Colonic mucosa (tissue), 4 donors: Measurements from ENCODE around the gene COL27A1. TPM values are rescaled to one million over a fixed set of nuclear protein-coding genes. Genes with fewer than 3 reads are reported as not detected.

ENCODE experiments used
- DNase-seq: peaks from one replicate; pipeline ENCODE4 v3.0.0-alpha.2; 2020
- H3K27ac ChIP-seq: fragments of 200-600 bp; one replicate; pipeline ENCODE4 v1.8.0; 2021
- H3K27me3 ChIP-seq: fragments of 200-600 bp; one replicate; pipeline ENCODE4 v1.8.0; 2021
- H3K36me3 ChIP-seq: fragments of 200-600 bp; one replicate; pipeline ENCODE4 v1.8.0; 2021
- H3K4me1 ChIP-seq: fragments of 200-600 bp; one replicate; pipeline ENCODE4 v1.8.0; 2021; ENCODE audit warnings: mild to moderate bottlenecking
- H3K4me3 ChIP-seq: fragments of 200-600 bp; one replicate; pipeline ENCODE4 v1.8.0; 2021
- H3K9ac ChIP-seq, 2 donors: one replicate each; pipeline ENCODE4 v1.7.0; 2013; ENCODE audit warnings: control low read depth in 2 of 2, low read depth in 2 of 2, low read length in 2 of 2
- H3K9me3 ChIP-seq: fragments of 200-600 bp; one replicate; pipeline ENCODE4 v1.8.0; 2021
- intact Hi-C: fragments of 100-400 bp; cut with DNase I; formaldehyde crosslinking; loops from one replicate; pipeline ENCODE4 v1.14.1; 2022
- total RNA-seq, 2 donors: library from RNA; stranded (reverse); fragmentation: NEBNext Ultra II Directional in 1 of 2; extraction: Animal tissue kit (Norgen Biotek cat#: 25700) in 1 of 2; gene quantifications; one replicate each; pipeline ENCODE4 v1.2.1, GENCODE V29; 2021
- TF ChIP-seq, protein P1 (sequence below): fragments of 200-600 bp; IDR thresholded peaks from one replicate; pipeline ENCODE4 v1.8.0; 2022; ENCODE audit warnings: antibody characterized with exemption, mild to moderate bottlenecking
- donor health status: healthy.
- donor health status: DM: no; HTN: no; CAD: no.
- donor health status: DM: no; HTN: no; CAD: no.

The COL27A1 gene
- total RNA-seq, 2 donors from 2014 or later = 2.9 to 4.2 TPM

GRCh38 chr9:114138552-114138971 lies 16.8 kb upstream of the COL27A1 start:
- Histone ChIP-seq H3K27ac (no peak overlapping the region), H3K36me3 (no peaks in the 10 kb centered on the region), H3K4me3 (no peak overlapping the region), H3K9ac (no peak overlapping the region), H3K9me3 (no peaks in the 10 kb centered on the region), H3K27me3 (no peaks in the 10 kb centered on the region), H3K4me1 (no peaks in the 10 kb centered on the region)
- TF ChIP-seq, protein P1, sequence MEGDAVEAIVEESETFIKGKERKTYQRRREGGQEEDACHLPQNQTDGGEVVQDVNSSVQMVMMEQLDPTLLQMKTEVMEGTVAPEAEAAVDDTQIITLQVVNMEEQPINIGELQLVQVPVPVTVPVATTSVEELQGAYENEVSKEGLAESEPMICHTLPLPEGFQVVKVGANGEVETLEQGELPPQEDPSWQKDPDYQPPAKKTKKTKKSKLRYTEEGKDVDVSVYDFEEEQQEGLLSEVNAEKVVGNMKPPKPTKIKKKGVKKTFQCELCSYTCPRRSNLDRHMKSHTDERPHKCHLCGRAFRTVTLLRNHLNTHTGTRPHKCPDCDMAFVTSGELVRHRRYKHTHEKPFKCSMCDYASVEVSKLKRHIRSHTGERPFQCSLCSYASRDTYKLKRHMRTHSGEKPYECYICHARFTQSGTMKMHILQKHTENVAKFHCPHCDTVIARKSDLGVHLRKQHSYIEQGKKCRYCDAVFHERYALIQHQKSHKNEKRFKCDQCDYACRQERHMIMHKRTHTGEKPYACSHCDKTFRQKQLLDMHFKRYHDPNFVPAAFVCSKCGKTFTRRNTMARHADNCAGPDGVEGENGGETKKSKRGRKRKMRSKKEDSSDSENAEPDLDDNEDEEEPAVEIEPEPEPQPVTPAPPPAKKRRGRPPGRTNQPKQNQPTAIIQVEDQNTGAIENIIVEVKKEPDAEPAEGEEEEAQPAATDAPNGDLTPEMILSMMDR = no peak
- DNase-seq = no peak
- intact Hi-C loops = no loop called here

DNA sequence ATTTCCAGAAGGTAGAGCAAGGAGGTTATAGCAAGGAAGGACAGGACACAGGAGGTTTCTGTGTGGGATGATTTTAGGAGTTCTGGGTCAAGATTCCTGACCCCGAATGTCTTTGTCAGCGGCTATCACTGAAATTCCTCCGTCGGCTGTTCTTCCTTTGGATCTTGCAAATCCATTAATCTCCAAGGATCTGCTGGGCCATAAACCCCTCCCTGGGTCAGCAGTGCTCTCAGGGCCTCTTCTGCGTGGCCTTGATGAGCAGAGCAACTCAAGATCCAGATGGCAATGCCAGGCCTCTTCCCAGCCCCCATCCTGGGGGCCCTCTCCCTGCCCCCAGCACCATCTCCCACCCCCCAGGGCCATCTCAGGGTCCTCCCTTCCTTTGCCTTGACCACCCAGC lies 16.3 kb upstream of the COL27A1 start:
- Histone ChIP-seq H3K9ac (no peak overlapping the region), H3K4me3 (no peak overlapping the region), H3K36me3 (no peaks in the 10 kb centered on the region), H3K9me3 (no peaks in the 10 kb centered on the region), H3K27me3 (no peaks in the 10 kb centered on the region), H3K4me1 (no peaks in the 10 kb centered on the region), H3K27ac (no peak overlapping the region)
- TF ChIP-seq, protein P1 = no peak
- intact Hi-C loops = no loop called here
- no peak for DNase-seq

- H3K4me1 ChIP-seq = no peaks in the 10 kb centered on the region
- intact Hi-C loops = no loop called here
- no peaks in the 10 kb centered on the region for H3K9me3 ChIP-seq
- no peak for DNase-seq
- H3K27me3 ChIP-seq = no peaks in the 10 kb centered on the region
- no peak overlapping the region for H3K4me3 ChIP-seq
- no peaks in the 10 kb centered on the region for H3K36me3 ChIP-seq
- H3K27ac ChIP-seq = no peak overlapping the region
- H3K9ac ChIP-seq = no peak overlapping the region
- TF ChIP-seq, protein P1 = no peak
Observed at GRCh38 chr9:114140401-114140800, 14.9 kb upstream of the COL27A1 start.

DNA sequence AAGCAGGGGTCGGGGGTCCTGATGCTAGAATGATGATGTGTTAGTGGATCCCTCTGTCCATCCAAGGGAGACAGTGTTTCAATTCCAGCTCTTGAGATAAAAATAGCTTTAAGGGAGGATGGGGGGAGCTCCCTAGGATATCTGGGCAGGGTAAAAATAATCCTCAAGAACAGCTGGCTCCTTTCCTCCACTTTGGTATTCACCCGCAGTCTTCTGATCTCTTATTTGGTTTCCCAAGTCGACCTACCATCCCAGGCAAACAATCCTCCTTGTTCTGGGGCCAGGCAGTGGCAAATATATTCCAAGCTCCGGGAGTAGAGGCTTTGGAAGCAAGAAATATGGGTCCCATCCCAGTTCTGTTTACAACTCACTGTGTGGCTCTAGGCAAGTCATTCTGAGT lies 14.5 kb upstream of the COL27A1 start:
- H3K4me1 ChIP-seq = no peaks in the 10 kb centered on the region
- H3K27ac ChIP-seq = no peak overlapping the region
- intact Hi-C loops = no loop called here
- TF ChIP-seq, protein P1 = no peak
- H3K9ac ChIP-seq = no peak overlapping the region
- DNase-seq = no peak
- no peaks in the 10 kb centered on the region for H3K27me3 ChIP-seq
- no peaks in the 10 kb centered on the region for H3K36me3 ChIP-seq
- no peaks in the 10 kb centered on the region for H3K9me3 ChIP-seq
- no peak overlapping the region for H3K4me3 ChIP-seq

- Histone ChIP-seq H3K9ac (no peak overlapping the region), H3K9me3 (no peaks in the 10 kb centered on the region), H3K27ac (no peak overlapping the region), H3K4me3 (no peak overlapping the region), H3K4me1 (no peaks in the 10 kb centered on the region), H3K36me3 (no peaks in the 10 kb centered on the region), H3K27me3 (no peaks in the 10 kb centered on the region)
- no peak for DNase-seq
- TF ChIP-seq, protein P1 = no peak
- intact Hi-C loops = no loop called here
Observed at GRCh38 chr9:114141553-114142402, 13.6 kb upstream of the COL27A1 start.
